Activated T-helper 1 cell treated with anti-CD3 and anti-CD28 coated beads, Interleukin-2, amount 50 U/mL, for 16 hours (primary cell): ENCODE measurements around the gene ZNF609.

Source experiments
- DNase-seq, 2 donors: peaks; one replicate each; pipeline ENCODE4 v3.0.0-alpha.2; 2020; ENCODE audit warnings: low read depth in 1 of 2, low spot score in 1 of 2

The ZNF609 gene

GRCh38 chr15:64536244-64536836, 76.0 kb downstream of the ZNF609 start:
- DNase-seq, result no peak

- DNase-seq, result no peak
These were observed 81.7 kb downstream of the ZNF609 start for GRCh38 chr15:64542091-64542490.

- no peak for DNase-seq
These were observed 84.1 kb downstream of the ZNF609 start for GRCh38 chr15:64544450-64544849.

GRCh38 chr15:64547275-64547674, 86.9 kb downstream of the ZNF609 start:
- no peak for DNase-seq

GRCh38 chr15:64548235-64548634, 87.9 kb downstream of the ZNF609 start:
- no peak for DNase-seq

GRCh38 chr15:64549860-64550259, 89.5 kb downstream of the ZNF609 start:
- DNase-seq, result no peak

GRCh38 chr15:64552281-64552948, 92.0 kb downstream of the ZNF609 start:
- no peak for DNase-seq

GRCh38 chr15:64558460-64559179, 98.2 kb downstream of the ZNF609 start:
- DNase-seq, result no peak

- DNase-seq, result no peak
These were observed 98.9 kb downstream of the ZNF609 start for GRCh38 chr15:64559243-64559642.

GRCh38 chr15:64560501-64560900, 100.1 kb downstream of the ZNF609 start:
- DNase-seq, result no peak

GRCh38 chr15:64560998-64561397, 100.6 kb downstream of the ZNF609 start:
- no peak for DNase-seq

- no peak for DNase-seq
These were observed 101.7 kb downstream of the ZNF609 start for GRCh38 chr15:64562003-64562640.

- no peak for DNase-seq
These were observed 105.7 kb downstream of the ZNF609 start for GRCh38 chr15:64566102-64566501.

- no peak for DNase-seq
These were observed 106.5 kb downstream of the ZNF609 start for GRCh38 chr15:64566629-64567427.

GRCh38 chr15:64568765-64569164, 108.4 kb downstream of the ZNF609 start:
- no peak for DNase-seq

- no peak for DNase-seq
These were observed 111.5 kb downstream of the ZNF609 start for GRCh38 chr15:64571857-64572291.

- DNase-seq, result no peak
These were observed 112.5 kb downstream of the ZNF609 start for GRCh38 chr15:64572856-64573255.

GRCh38 chr15:64574301-64575017, 114.1 kb downstream of the ZNF609 start:
- no peak for DNase-seq

- no peak for DNase-seq
These were observed 120.5 kb downstream of the ZNF609 start for GRCh38 chr15:64580696-64581407.

- no peak for DNase-seq
These were observed 121.0 kb downstream of the ZNF609 start for GRCh38 chr15:64581408-64581761.
